Lung (tissue), 12 donors: ENCODE results near the gene SEPTIN1. TPM values are rescaled to one million over a fixed set of nuclear protein-coding genes. Genes with fewer than 3 reads are reported as not detected.
A peak's percentile ranks its signal among the peaks of the same experiment; 100 is the strongest.

Experiments
- ATAC-seq: fragments of 200-7000 bp; cut with Tn5 transposase; one replicate; pipeline ENCODE4 v1.9.1; 2020; ENCODE audit warnings: moderate number of reproducible peaks; ENCODE audit not compliant: insufficient read depth, low FRiP score
- DNase-seq, 3 donors: peaks; one replicate each; pipeline ENCODE4 v3.0.0-alpha.2; 2013 to 2017
- H3K27ac ChIP-seq, 2 donors: one replicate each; pipeline ENCODE4 v1.5.1; 2013; ENCODE audit warnings: mild to moderate bottlenecking in 2 of 2, moderate library complexity in 2 of 2, control low read depth in 1 of 2, inconsistent platforms in 1 of 2, low read depth in 1 of 2, low read length in 1 of 2
- H3K27me3 ChIP-seq, 3 donors: one replicate each; pipeline ENCODE4 v1.5.1; 2013; ENCODE audit warnings: low read length in 2 of 3; ENCODE audit not compliant: control insufficient read depth in 3 of 3, insufficient read depth in 3 of 3
- H3K36me3 ChIP-seq, 4 donors: one replicate each; pipeline ENCODE4 v1.5.1; 2013; ENCODE audit warnings: low read length in 4 of 4, mild to moderate bottlenecking in 1 of 4, moderate library complexity in 1 of 4; ENCODE audit not compliant: control insufficient read depth in 4 of 4, insufficient read depth in 4 of 4
- H3K4me1 ChIP-seq, 5 donors: one replicate each; pipeline ENCODE4 v1.5.1; 2013; ENCODE audit warnings: low read length in 5 of 5, mild to moderate bottlenecking in 2 of 5, moderate library complexity in 1 of 5; ENCODE audit not compliant: control insufficient read depth in 5 of 5, insufficient read depth in 5 of 5
- H3K4me3 ChIP-seq: one replicate; pipeline ENCODE4 v1.5.1; 2013; ENCODE audit warnings: mild to moderate bottlenecking, control low read depth, moderate library complexity
- H3K9ac ChIP-seq, 2 donors: one replicate each; pipeline ENCODE4 v1.5.1; 2013; ENCODE audit warnings: low read length in 2 of 2, control low read depth in 1 of 2; ENCODE audit not compliant: insufficient read depth in 1 of 2
- H3K9me3 ChIP-seq, 4 donors: one replicate each; pipeline ENCODE4 v1.5.1; 2013; ENCODE audit warnings: low read length in 3 of 4, mild to moderate bottlenecking in 1 of 4, moderate library complexity in 1 of 4; ENCODE audit not compliant: control insufficient read depth in 4 of 4, insufficient read depth in 3 of 4
- WGBS, 2 donors: extraction: QIAGEN DNeasy Blood & Tissue Kit; methylation state at CpG; one replicate each; pipeline ENCODE4 v1.1.7; 2013; 5-methylcytosine and 5-hydroxymethylcytosine counted together
- polyA plus RNA-seq, 2 donors: library from polyadenylated mRNA; stranded (reverse); fragments of 200-250 nt; gene quantifications; one replicate each; pipeline ENCODE4 v1.2.1, GENCODE V29; 2013
- total RNA-seq, 2 donors: library from RNA; depleted of rRNA in 1 of 2; stranded (reverse); fragments of >200 nt in 1 of 2; gene quantifications; one replicate each; pipeline ENCODE4 v1.2.1, GENCODE V29; 2014 to 2021
- TF ChIP-seq, protein P1 (sequence below): IDR thresholded peaks from 2 replicates; pipeline ENCODE4 v1.5.1; 2012; ENCODE audit warnings: mild to moderate bottlenecking; ENCODE audit errors: control extremely low read depth, extremely low read depth
- donor health status: control.
- donor health status: control.
- donor health status: Bipolar disorder and iron deficiency.
- donor health status: healthy.
- donor health status: DM: yes; HTN: yes; CAD: no.

SEPTIN1 gene
- total and polyA plus RNA-seq, 4 donors = 3.3 to 7.3 (median 5.2) TPM

DNA sequence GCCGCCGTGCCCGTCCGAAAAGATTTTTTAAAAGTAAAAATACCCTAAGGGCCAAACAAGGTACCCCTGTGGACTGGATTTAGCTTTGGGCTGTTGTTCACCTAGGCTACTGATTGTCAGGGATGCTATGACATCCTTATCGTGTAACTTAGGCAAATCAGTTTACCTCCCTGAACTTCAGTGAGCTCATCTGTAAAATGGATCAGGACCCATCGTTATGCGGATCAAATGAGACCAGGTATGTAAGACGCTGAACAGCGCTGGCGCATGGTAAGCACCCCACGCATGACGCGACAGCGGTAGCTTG lies 24.4 kb upstream of the SEPTIN1 start:
- 15 to 21% methylated on average over 14 of the region's 14 CpGs for WGBS, 2 donors
- peak overlapping the region; percentile 46 for H3K4me3 ChIP-seq

DNA sequence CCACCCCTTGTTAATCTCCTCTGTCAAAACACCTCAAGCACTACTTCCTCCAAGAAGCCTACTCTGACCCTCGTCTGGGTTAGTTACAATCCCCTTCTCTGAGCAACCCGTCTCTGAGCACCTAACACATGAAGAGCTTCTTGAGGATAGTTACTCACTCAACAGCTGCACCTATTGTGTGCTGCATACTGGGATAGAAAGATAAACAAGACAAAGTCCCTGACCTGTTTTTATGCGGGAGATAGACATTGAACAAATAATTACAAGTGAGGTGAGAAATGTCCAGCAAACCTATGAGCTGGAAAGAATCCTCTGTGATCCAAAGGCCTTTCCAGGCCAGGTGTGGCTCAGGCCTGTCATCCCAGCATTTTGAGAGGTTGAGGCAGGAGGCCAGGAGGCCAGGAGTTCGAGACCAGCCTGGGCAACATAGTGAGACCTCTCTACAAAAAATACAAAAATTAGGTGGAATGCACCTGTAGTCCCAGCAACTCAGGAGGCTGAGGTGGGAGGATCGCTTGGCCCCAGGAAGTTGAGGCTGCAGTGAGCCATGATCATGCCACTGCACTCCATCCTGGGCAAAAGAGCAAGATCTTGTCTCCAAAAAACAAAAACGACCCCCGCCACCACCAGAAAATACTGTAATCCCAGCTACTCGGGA lies 19.5 kb upstream of the SEPTIN1 start:
- Histone ChIP-seq H3K36me3 (peaks cover 0 to 12% (median 2%) of the 10 kb centered on the region in 4 donors), H3K27me3 (no peaks in the 10 kb centered on the region), H3K4me3 (no peak overlapping the region), H3K9ac (no peak overlapping the region), H3K9me3 (no peaks in the 10 kb centered on the region), H3K4me1 (peaks cover 0 to 15% (median 3%) of the 10 kb centered on the region in 5 donors), H3K27ac (no peak overlapping the region)
- ATAC-seq (no peak), DNase-seq (no peak)
- WGBS, 2 donors = 75 to 80% methylated on average over 8 of the region's 8 CpGs
- TF ChIP-seq, protein P1, sequence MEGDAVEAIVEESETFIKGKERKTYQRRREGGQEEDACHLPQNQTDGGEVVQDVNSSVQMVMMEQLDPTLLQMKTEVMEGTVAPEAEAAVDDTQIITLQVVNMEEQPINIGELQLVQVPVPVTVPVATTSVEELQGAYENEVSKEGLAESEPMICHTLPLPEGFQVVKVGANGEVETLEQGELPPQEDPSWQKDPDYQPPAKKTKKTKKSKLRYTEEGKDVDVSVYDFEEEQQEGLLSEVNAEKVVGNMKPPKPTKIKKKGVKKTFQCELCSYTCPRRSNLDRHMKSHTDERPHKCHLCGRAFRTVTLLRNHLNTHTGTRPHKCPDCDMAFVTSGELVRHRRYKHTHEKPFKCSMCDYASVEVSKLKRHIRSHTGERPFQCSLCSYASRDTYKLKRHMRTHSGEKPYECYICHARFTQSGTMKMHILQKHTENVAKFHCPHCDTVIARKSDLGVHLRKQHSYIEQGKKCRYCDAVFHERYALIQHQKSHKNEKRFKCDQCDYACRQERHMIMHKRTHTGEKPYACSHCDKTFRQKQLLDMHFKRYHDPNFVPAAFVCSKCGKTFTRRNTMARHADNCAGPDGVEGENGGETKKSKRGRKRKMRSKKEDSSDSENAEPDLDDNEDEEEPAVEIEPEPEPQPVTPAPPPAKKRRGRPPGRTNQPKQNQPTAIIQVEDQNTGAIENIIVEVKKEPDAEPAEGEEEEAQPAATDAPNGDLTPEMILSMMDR = no peak

More for the DNA sequence above, 24.4 kb upstream of the SEPTIN1 start:
- Histone ChIP-seq H3K4me1 (peaks cover 0 to 21% (median 5%) of the 10 kb centered on the region in 5 donors), H3K9me3 (no peaks in the 10 kb centered on the region), H3K27me3 (no peaks in the 10 kb centered on the region), H3K27ac (peak overlapping the region; percentile 75 to 85), H3K36me3 (peaks cover 3 to 7% (median 5%) of the 10 kb centered on the region in 4 donors), H3K9ac (peak overlapping the region in 1 of 2 donors; percentile 87)
- TF ChIP-seq, protein P1 = no peak
- DNase-seq = no peak
- no peak for ATAC-seq

DNA sequence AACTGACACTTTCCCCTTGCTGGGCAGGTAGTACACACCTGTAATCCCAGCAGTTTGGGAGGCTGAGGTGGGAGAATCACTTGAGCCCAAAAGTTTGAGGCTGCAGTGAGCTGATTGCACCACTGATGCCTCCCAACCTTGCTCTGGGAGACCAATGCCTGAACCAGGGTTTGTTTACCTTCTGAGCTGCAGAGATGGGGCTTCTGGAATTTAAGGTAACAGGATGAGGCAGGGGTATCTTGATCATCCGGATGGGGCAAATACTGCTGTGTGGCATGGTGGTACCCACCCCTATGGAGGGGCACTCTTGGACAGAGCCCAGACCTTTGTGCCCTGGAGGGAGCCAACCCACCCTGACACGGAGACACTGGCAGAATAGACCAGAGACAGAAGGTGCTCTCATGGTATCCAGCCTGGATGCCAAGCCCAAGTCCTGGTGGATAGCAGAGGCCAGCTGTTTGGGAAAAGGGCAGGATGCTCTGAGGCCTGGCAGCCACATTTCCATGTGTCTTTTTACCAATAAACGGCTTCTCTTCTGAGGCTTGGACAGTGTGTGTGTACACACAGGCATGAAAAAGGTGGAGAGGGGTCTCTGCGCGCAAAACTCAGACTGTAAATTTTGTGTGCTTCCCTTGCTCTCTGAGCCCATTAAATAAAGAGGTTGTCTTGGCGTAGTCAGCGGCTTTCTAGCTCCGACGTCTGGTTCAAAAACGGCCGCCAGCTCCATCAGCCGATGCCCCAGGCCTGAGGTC lies 17.2 kb upstream of the SEPTIN1 start:
- H3K4me3 ChIP-seq = peak overlapping the region; percentile 54
- H3K9me3 ChIP-seq = no peaks in the 10 kb centered on the region
- ATAC-seq (no peak), DNase-seq (no peak)
- H3K4me1 ChIP-seq = peaks cover 0 to 20% (median 0%) of the 10 kb centered on the region in 5 donors
- 19 to 22% methylated on average over 12 of the region's 12 CpGs for WGBS, 2 donors
- H3K27ac ChIP-seq = peak overlapping the region; percentile 86 to 90
- H3K36me3 ChIP-seq = peaks cover 0 to 12% (median 2%) of the 10 kb centered on the region in 4 donors
- TF ChIP-seq, protein P1 = no peak
- peak overlapping the region; percentile 14 to 21 for H3K9ac ChIP-seq
- H3K27me3 ChIP-seq = no peaks in the 10 kb centered on the region
